GM13977 (cell line): ENCODE measurements around the gene RCAN2.

ENCODE experiments used
- DNase-seq: peaks from one replicate; pipeline ENCODE4 v3.0.0; 2012; ENCODE audit warnings: low spot score
- CTCF ChIP-seq: IDR thresholded peaks from 2 replicates; pipeline ENCODE4 v1.5.1; 2012; ENCODE audit warnings: mild to moderate bottlenecking, control low read depth; ENCODE audit not compliant: insufficient read depth; ENCODE audit errors: extremely low read depth, missing control alignments
- in situ Hi-C: fragments of 300-500 bp; cut with MboI; formaldehyde crosslinking; loops from one replicate; pipeline ENCODE4 v1.12.0; 2022; ENCODE audit warnings: low sequenced_read_pairs, low pct_unique_long_range_greater_than_20kb, mixed read lengths, inconsistent platforms; ENCODE audit not compliant: unreplicated experiment

Gene RCAN2

GRCh38 chr6:46491201-46491627 is at the start of gene RCAN2:
TSS of gene RCAN2 (minus strand) at chr6:46491449.
- no peak for TF ChIP-seq CTCF
- DNase-seq: peak; percentile 58
- in situ Hi-C loops: no loop called here

- DNase-seq: no peak
- no peak for TF ChIP-seq CTCF
- in situ Hi-C loops: no loop called here
These were observed 48.6 kb upstream of the RCAN2 start for GRCh38 chr6:46539866-46540265.

GRCh38 chr6:46538800-46539480 is 47.7 kb upstream of the RCAN2 start:
- DNase-seq: no peak
- in situ Hi-C loops: no loop called here
- no peak for TF ChIP-seq CTCF

GRCh38 chr6:46530896-46531295 is 39.6 kb upstream of the RCAN2 start:
- no peak for TF ChIP-seq CTCF
- in situ Hi-C loops: no loop called here
- DNase-seq: no peak

- in situ Hi-C loops: no loop called here
- no peak for DNase-seq
- no peak for TF ChIP-seq CTCF
These were observed 37.9 kb upstream of the RCAN2 start for GRCh38 chr6:46528961-46529750.

GRCh38 chr6:46526607-46527006 is 35.4 kb upstream of the RCAN2 start:
- TF ChIP-seq CTCF: no peak
- in situ Hi-C loops: no loop called here
- DNase-seq: no peak
